ENCODE measurements around the gene CABYR. TPM values are rescaled to one million over a fixed set of nuclear protein-coding genes. Genes with fewer than 3 reads are reported as not detected.

The CABYR gene
- 26.6 TPM for total RNA-seq

DNA sequence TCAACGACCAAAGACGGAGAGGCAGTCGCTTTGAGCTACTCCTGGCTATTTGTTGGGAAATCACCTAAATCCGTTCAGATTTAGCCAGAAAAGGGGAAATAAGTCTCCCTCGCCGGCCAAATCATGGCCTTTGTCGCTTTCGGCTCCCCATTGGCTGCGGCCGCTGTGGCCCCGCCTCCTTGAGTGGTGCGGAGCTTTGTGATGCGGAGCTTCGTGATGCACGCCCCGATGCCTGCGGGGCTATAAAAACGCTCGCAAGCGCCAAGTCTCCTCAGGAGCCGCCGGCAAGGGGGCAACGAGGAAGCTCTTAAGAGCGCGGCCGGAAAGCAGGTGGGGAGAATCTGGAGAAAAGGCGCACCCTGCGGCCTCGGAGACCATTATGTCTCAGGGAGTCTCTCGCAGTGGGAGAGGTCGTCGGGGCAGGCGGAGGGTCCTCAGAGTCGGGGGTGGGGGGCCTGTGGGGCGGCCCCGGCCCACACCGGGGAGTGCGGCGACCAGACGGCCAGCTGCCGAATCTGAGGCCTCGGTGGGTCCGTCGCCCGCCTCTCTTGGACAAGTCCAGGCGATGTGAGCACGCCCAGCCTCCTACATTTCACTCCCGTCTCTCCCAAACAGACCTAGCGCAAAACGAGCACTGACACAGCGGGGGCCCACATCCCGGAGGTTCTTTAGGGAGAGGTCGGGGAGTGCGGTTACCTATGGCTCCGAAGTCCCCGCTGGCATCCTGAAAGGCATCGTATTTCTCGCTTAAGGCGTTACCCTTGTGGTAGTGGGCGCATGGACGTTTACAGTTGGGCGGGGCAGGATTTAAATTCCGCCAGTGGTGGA is at the start of gene CABYR:
Gene CABYR, plus strand, starts transcription at position 274 of the 828 bp plus-strand sequence. CDS start 4,053 bp downstream, outside the sequence.

Small RNA genes lying within 50 kb of the gene (small RNA-seq; reads per million reads assigned to genes)
- gene RF00017 (ENCODE audit: low replicate concordance) (not detected), gene RNA5SP452 (ENCODE audit: low replicate concordance) (0.28 reads per million), gene RNU5A-6P (ENCODE audit: low replicate concordance) (12.7 reads per million, percentile 91 among the genes with 10 or more reads in this experiment)

Other genes starting within 250 kb of the CABYR start
- 46.6 TPM for gene TTC39C, start 124.3 kb upstream of the CABYR start, total RNA-seq